ENCODE results near the gene NAXE. TPM values are rescaled to one million over a fixed set of nuclear protein-coding genes. Genes with fewer than 3 reads are reported as not detected.
"Not testable (repeated sequence)": the region's sequence is repeated elsewhere in the genome, so short reads cannot be mapped to it uniquely, and the experiment has no call there.

Gene NAXE
- total RNA-seq, 1 donor from 2014 or later, result 108 TPM

GRCh38 chr1:156629823-156630449, 38.4 kb downstream of the NAXE start:
- Mint-ChIP-seq H3K27me3 (peaks cover 71% of the 10 kb centered on the region), H3K27ac (no peak overlapping the region), H3K4me3 (ENCODE audit: low read depth) (no peak overlapping the region), H3K4me1 (ENCODE audit: low read depth) (peaks cover 3% of the 10 kb centered on the region), H3K9me3 (ENCODE audit: low read depth) (no peaks in the 10 kb centered on the region), H3K36me3 (ENCODE audit: insufficient read depth) (no peaks in the 10 kb centered on the region)
- DNase-seq (ENCODE audit: low spot score, unreplicated experiment), result no peak
- TF ChIP-seq, protein P1, sequence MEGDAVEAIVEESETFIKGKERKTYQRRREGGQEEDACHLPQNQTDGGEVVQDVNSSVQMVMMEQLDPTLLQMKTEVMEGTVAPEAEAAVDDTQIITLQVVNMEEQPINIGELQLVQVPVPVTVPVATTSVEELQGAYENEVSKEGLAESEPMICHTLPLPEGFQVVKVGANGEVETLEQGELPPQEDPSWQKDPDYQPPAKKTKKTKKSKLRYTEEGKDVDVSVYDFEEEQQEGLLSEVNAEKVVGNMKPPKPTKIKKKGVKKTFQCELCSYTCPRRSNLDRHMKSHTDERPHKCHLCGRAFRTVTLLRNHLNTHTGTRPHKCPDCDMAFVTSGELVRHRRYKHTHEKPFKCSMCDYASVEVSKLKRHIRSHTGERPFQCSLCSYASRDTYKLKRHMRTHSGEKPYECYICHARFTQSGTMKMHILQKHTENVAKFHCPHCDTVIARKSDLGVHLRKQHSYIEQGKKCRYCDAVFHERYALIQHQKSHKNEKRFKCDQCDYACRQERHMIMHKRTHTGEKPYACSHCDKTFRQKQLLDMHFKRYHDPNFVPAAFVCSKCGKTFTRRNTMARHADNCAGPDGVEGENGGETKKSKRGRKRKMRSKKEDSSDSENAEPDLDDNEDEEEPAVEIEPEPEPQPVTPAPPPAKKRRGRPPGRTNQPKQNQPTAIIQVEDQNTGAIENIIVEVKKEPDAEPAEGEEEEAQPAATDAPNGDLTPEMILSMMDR (IDR thresholded peaks at IDR 0.05; ENCODE audit: unreplicated experiment), result no peak

- not testable (repeated sequence) for H3K36me3 Mint-ChIP-seq (ENCODE audit: insufficient read depth); H3K9me3 Mint-ChIP-seq (ENCODE audit: low read depth); H3K4me1 Mint-ChIP-seq (ENCODE audit: low read depth); DNase-seq (ENCODE audit: low spot score, unreplicated experiment); H3K4me3 Mint-ChIP-seq (ENCODE audit: low read depth); H3K27ac Mint-ChIP-seq
- H3K27me3 Mint-ChIP-seq, result peaks cover 72% of the 10 kb centered on the region
Observed at GRCh38 chr1:156631152-156631551, 39.6 kb downstream of the NAXE start.

- Mint-ChIP-seq H3K27ac (no peak overlapping the region), H3K4me1 (ENCODE audit: low read depth) (no peaks in the 10 kb centered on the region), H3K27me3 (peaks cover 70% of the 10 kb centered on the region), H3K4me3 (ENCODE audit: low read depth) (no peak overlapping the region), H3K9me3 (ENCODE audit: low read depth) (no peaks in the 10 kb centered on the region), H3K36me3 (ENCODE audit: insufficient read depth) (no peaks in the 10 kb centered on the region)
- DNase-seq (ENCODE audit: low spot score, unreplicated experiment), result no peak
- TF ChIP-seq, protein P1 (IDR thresholded peaks at IDR 0.05; ENCODE audit: unreplicated experiment), result no peak
Observed at GRCh38 chr1:156632355-156632754, 40.8 kb downstream of the NAXE start.

DNA sequence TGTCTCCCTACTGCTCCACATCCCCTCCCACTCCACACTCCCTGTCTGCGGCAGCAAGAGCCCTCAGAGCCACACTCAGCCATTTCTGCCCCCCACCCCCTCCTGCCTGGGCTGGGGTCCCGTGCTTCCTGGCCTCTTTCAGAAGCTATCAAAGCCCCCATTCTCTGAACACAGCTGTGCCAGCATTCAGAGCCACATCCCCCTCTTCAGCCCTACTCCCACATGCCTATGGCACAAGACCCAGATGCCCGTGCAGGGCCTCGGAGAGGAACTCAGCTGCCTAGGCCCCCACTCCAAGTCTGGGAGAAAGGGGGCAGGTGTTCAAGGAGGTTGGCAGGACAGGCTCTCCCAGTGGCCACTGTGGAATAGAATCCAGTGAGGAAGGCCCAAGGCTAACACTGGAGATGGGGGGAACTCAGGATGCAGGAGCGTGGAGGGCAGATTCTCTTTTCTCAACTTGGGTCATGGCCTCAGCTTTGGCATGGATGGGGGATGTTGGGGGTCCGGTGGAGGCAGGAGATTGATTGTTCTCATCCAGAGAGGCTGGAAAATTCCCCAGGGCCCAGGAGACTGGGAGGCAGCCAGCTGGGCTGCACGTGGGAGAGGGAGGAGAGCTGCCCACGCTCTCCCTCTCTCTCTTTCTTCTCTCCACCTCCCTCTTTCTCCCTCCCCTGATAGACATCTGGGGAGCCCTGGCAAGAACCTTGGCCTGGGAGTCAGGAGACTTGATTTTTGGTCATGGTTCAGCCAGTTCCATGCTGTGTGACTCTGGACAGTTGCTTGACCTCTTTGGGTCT, 46.8 kb downstream of the NAXE start:
- Mint-ChIP-seq H3K4me3 (ENCODE audit: low read depth) (no peak overlapping the region), H3K27me3 (peaks cover 81% of the 10 kb centered on the region), H3K36me3 (ENCODE audit: insufficient read depth) (no peaks in the 10 kb centered on the region), H3K27ac (no peak overlapping the region), H3K4me1 (ENCODE audit: low read depth) (peaks cover 3% of the 10 kb centered on the region), H3K9me3 (ENCODE audit: low read depth) (no peaks in the 10 kb centered on the region)
- no peak for DNase-seq (ENCODE audit: low spot score, unreplicated experiment)
- TF ChIP-seq, protein P1 (IDR thresholded peaks at IDR 0.05; ENCODE audit: unreplicated experiment), result no peak

DNA sequence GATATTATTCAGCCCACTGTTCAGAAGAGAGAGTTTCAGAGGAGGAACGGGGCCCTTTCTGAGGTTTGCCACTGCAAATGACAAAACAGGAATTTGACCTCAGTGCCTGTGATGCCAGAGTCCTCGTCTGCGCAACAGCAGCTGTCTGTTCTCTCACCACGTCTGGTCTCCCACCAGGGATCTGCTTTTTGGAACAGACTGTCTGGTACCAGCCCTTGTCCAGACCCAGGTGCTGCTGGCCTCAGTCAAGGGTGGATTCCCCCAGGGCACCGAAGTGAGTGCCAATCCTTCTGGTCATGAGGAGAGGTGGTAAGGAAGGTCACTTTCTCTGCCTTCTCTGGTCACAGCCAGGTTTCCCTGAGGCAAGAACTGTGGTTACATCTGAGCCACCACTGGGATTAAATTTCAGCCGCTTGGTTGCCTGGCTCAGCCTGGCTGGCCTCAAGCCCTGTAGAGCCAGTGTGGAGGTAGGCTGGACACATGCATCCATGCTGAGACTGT, 48.1 kb downstream of the NAXE start:
- peaks cover 3% of the 10 kb centered on the region for H3K4me1 Mint-ChIP-seq (ENCODE audit: low read depth)
- TF ChIP-seq, protein P1 (IDR thresholded peaks at IDR 0.05; ENCODE audit: unreplicated experiment), result no peak
- H3K27ac Mint-ChIP-seq, result no peak overlapping the region
- no peak overlapping the region for H3K4me3 Mint-ChIP-seq (ENCODE audit: low read depth)
- H3K36me3 Mint-ChIP-seq (ENCODE audit: insufficient read depth), result no peaks in the 10 kb centered on the region
- DNase-seq (ENCODE audit: low spot score, unreplicated experiment), result no peak
- H3K9me3 Mint-ChIP-seq (ENCODE audit: low read depth), result no peaks in the 10 kb centered on the region
- H3K27me3 Mint-ChIP-seq, result peaks cover 85% of the 10 kb centered on the region
